ENCODE data around the gene VIP. TPM values are rescaled to one million over a fixed set of nuclear protein-coding genes. Genes with fewer than 3 reads are reported as not detected.
"Not testable (repeated sequence)": the region's sequence is repeated elsewhere in the genome, so short reads cannot be mapped to it uniquely, and the experiment has no call there.

VIP gene
- 1 to 10 TPM in 5 of 10 donors, under 1 TPM in 5; 0.63 to 2.8 (median 1.2) TPM for polyA plus RNA-seq (ENCODE audit: insufficient read length in 10 of 10)
- long read RNA-seq, donor 1 = 0 reads
- long read RNA-seq, donor 2 = 0 reads
- long read RNA-seq, donor 3 = 0 reads
- long read RNA-seq, donor 4 = 0 reads
- long read RNA-seq, donor 5 = 0 reads
- long read RNA-seq, donor 6 = 0 reads
- long read RNA-seq, donor 7 = 0 reads
- long read RNA-seq, donor 8 = 0 reads
- long read RNA-seq, donor 9 = 0 reads

GRCh38 chr6:152750694-152751093 lies at the start of gene VIP:
VIP (plus strand) TSS chr6:152750797; CDS start chr6:152752178, 1,381 bp downstream.
- DNase-seq = peak; percentile 2 to 30 (median 16)

GRCh38 chr6:152701081-152701862 lies 49.3 kb upstream of the VIP start:
- DNase-seq = peak in 1 of 3 donors; percentile 25

- no peak for DNase-seq
These were observed 48.7 kb upstream of the VIP start for GRCh38 chr6:152701863-152702401.

- not testable (repeated sequence) for DNase-seq
These were observed 46.8 kb upstream of the VIP start for GRCh38 chr6:152703750-152704149.

- DNase-seq = no peak
These were observed 45.3 kb upstream of the VIP start for GRCh38 chr6:152705327-152705726.

- no peak for DNase-seq
These were observed 34.3 kb upstream of the VIP start for GRCh38 chr6:152716322-152716721.

- no peak for DNase-seq
These were observed 29.6 kb upstream of the VIP start for GRCh38 chr6:152720974-152721373.

- DNase-seq = no peak
These were observed 28.6 kb upstream of the VIP start for GRCh38 chr6:152721956-152722355.

GRCh38 chr6:152723398-152723797 lies 27.2 kb upstream of the VIP start:
- DNase-seq = peak in 1 of 3 donors; percentile 41

GRCh38 chr6:152726313-152726712 lies 24.3 kb upstream of the VIP start:
- DNase-seq = no peak

- no peak for DNase-seq
These were observed 23.1 kb upstream of the VIP start for GRCh38 chr6:152727507-152727906.

GRCh38 chr6:152734630-152735029 lies 16.0 kb upstream of the VIP start:
- no peak for DNase-seq

GRCh38 chr6:152736687-152737273 lies 13.8 kb upstream of the VIP start:
- DNase-seq = no peak

- DNase-seq = no peak
These were observed 5.0 kb upstream of the VIP start for GRCh38 chr6:152745509-152746171.

- peak in 1 of 3 donors; percentile 45 for DNase-seq
These were observed 4.4 kb upstream of the VIP start for GRCh38 chr6:152746172-152746553.

- DNase-seq = peak in 1 of 3 donors; percentile 2
These were observed 1.8 kb upstream of the VIP start for GRCh38 chr6:152748843-152749242.

- no peak for DNase-seq
These were observed 1.3 kb upstream of the VIP start for GRCh38 chr6:152749336-152749735.

GRCh38 chr6:152765331-152765730 lies 14.7 kb downstream of the VIP start:
- DNase-seq = no peak

GRCh38 chr6:152769159-152769558 lies 18.6 kb downstream of the VIP start:
- no peak for DNase-seq

GRCh38 chr6:152769993-152770392 lies 19.4 kb downstream of the VIP start:
- DNase-seq = no peak

GRCh38 chr6:152771061-152771687 lies 20.6 kb downstream of the VIP start:
- no peak for DNase-seq

- DNase-seq = no peak
These were observed 24.8 kb downstream of the VIP start for GRCh38 chr6:152775428-152775827.
